PC-3 (cell line): ENCODE results near the gene SPATA18. TPM values are rescaled to one million over a fixed set of nuclear protein-coding genes. Genes with fewer than 3 reads are reported as not detected.
A peak's percentile ranks its signal among the peaks of the same experiment; 100 is the strongest.

Source experiments
- ATAC-seq: fragments of 200-7000 bp; cut with Tn5 transposase; 2 replicates; pipeline ENCODE4 v1.9.1; 2020; ENCODE audit warnings: mild to moderate bottlenecking, moderate library complexity
- BruUV-seq: library from RNA; stranded (reverse); fragments of 400-500 nt; replicated peaks from 2 replicates; lab custom pipeline; 2021; lab: Mats Ljungman, UMichigan
- CTCF ChIA-PET: fragments of 300-600 bp; sonication (Branson Sonifier 250); formaldehyde crosslinking; loops from one replicate; lab custom pipeline; 2022; ENCODE audit warnings: antibody characterized with exemption; lab: Charles Lee
- POLR2A ChIA-PET: fragments of 300-600 bp; sonication (Branson Sonifier 250); formaldehyde crosslinking; loops from one replicate; lab custom pipeline; 2022; ENCODE audit warnings: antibody characterized with exemption; ENCODE audit not compliant: unreplicated experiment; lab: Charles Lee
- DNase-seq: peaks from one replicate; pipeline ENCODE4 v3.0.0-alpha.2; 2015
- H2AFZ ChIP-seq: fragments of 300-600 bp; sonication (generic); 2 replicates; pipeline ENCODE4 v1.6.0; 2016; ENCODE audit warnings: antibody characterized with exemption, low read length
- H3F3A ChIP-seq: fragments of 300-600 bp; sonication (generic); one replicate; pipeline ENCODE4 v1.6.0; 2017; ENCODE audit warnings: antibody characterized with exemption, low read length, control low read depth, mild to moderate bottlenecking; ENCODE audit not compliant: unreplicated experiment
- H3K27ac ChIP-seq: fragments of 300-600 bp; sonication (generic); 2 replicates; pipeline ENCODE4 v1.5.1; 2016; ENCODE audit warnings: mild to moderate bottlenecking, low read length
- H3K27me3 ChIP-seq: fragments of 300-600 bp; sonication (generic); 2 replicates; pipeline ENCODE4 v1.6.1; 2016; ENCODE audit warnings: low read length, mixed read lengths
- H3K36me3 ChIP-seq: fragments of 300-600 bp; sonication (generic); 2 replicates; pipeline ENCODE4 v1.6.1; 2016; ENCODE audit warnings: low read depth, mixed run types, low read length, mixed read lengths
- H3K4me1 ChIP-seq: fragments of 300-600 bp; sonication (generic); 2 replicates; pipeline ENCODE4 v1.5.1; 2016; ENCODE audit warnings: low read length; ENCODE audit not compliant: insufficient read depth
- H3K4me2 ChIP-seq: fragments of 300-600 bp; sonication (generic); 2 replicates; pipeline ENCODE4 v1.6.0; 2016; ENCODE audit warnings: low read length
- H3K4me3 ChIP-seq: fragments of 300-600 bp; sonication (generic); 2 replicates; pipeline ENCODE4 v1.5.1; 2016; ENCODE audit warnings: mild to moderate bottlenecking, low read length, mixed read lengths
- H3K79me2 ChIP-seq: fragments of 300-600 bp; sonication (generic); 2 replicates; pipeline ENCODE4 v1.6.1; 2017; ENCODE audit warnings: low read length, mixed read lengths
- H3K9ac ChIP-seq: fragments of 300-600 bp; sonication (generic); 2 replicates; pipeline ENCODE4 v1.6.0; 2016; ENCODE audit warnings: mild to moderate bottlenecking, low read length
- H3K9me2 ChIP-seq: fragments of 300-600 bp; sonication (generic); replicated peaks from 2 replicates; pipeline ENCODE4 v1.6.1; 2016; ENCODE audit warnings: mixed run types, low read length, mixed read lengths
- H3K9me3 ChIP-seq: fragments of 300-600 bp; sonication (generic); 2 replicates; pipeline ENCODE4 v1.6.1; 2016; ENCODE audit warnings: low read length, mixed read lengths
- H4K20me1 ChIP-seq: fragments of 300-600 bp; sonication (generic); 2 replicates; pipeline ENCODE4 v1.6.1; 2016; ENCODE audit warnings: low read length, mixed read lengths
- EZH2 ChIP-seq: fragments of 300-600 bp; sonication (generic); IDR thresholded peaks from one replicate; pipeline ENCODE4 v1.6.1; 2017; ENCODE audit warnings: antibody characterized with exemption, mild to moderate bottlenecking, low read length; ENCODE audit not compliant: unreplicated experiment
- EZH2phosphoT487 ChIP-seq: fragments of 300-600 bp; sonication (generic); IDR thresholded peaks from 2 replicates; pipeline ENCODE4 v1.6.1; 2018; ENCODE audit warnings: mild to moderate bottlenecking, antibody characterized with exemption, low read length, borderline replicate concordance
- intact Hi-C: fragments of 100-400 bp; cut with micrococcal nuclease; formaldehyde crosslinking; loops from 2 replicates; pipeline ENCODE4 v1.9.0; 2023
- total RNA-seq: library from RNA; depleted of rRNA; stranded (reverse); fragments of >200 nt; gene quantifications from 2 replicates; pipeline ENCODE4 v1.2.3, GENCODE V29; 2014
- TF ChIP-seq, protein P1 (sequence below): fragments of 300-600 bp; sonication (generic); conservative IDR thresholded peaks from 2 replicates; pipeline ENCODE4 v1.5.1; 2017; ENCODE audit warnings: antibody characterized with exemption, low read depth, mild to moderate bottlenecking, low read length

SPATA18 gene
- total RNA-seq, 1 experiment from 2014 or later: not detected

- Histone ChIP-seq H3K79me2 (no peaks in the 10 kb centered on the region), H3K9ac (no peak overlapping the region), H2AFZ (no peak overlapping the region), H3K4me2 (no peak overlapping the region), H4K20me1 (no peaks in the 10 kb centered on the region), H3K27me3 (no peaks in the 10 kb centered on the region), H3K27ac (no peak overlapping the region), H3K9me2 (no peaks in the 10 kb centered on the region), H3K36me3 (no peaks in the 10 kb centered on the region), H3K4me3 (no peak overlapping the region), H3K9me3 (no peaks in the 10 kb centered on the region), H3K4me1 (no peaks in the 10 kb centered on the region), H3F3A (no peaks in the 10 kb centered on the region)
- intact Hi-C loops: no loop called here
- BruUV-seq: no TSS peak
- ATAC-seq (peak; percentile 38; the same call in 1 of the 2 replicates), DNase-seq (no peak)
- TF ChIP-seq, protein P1, sequence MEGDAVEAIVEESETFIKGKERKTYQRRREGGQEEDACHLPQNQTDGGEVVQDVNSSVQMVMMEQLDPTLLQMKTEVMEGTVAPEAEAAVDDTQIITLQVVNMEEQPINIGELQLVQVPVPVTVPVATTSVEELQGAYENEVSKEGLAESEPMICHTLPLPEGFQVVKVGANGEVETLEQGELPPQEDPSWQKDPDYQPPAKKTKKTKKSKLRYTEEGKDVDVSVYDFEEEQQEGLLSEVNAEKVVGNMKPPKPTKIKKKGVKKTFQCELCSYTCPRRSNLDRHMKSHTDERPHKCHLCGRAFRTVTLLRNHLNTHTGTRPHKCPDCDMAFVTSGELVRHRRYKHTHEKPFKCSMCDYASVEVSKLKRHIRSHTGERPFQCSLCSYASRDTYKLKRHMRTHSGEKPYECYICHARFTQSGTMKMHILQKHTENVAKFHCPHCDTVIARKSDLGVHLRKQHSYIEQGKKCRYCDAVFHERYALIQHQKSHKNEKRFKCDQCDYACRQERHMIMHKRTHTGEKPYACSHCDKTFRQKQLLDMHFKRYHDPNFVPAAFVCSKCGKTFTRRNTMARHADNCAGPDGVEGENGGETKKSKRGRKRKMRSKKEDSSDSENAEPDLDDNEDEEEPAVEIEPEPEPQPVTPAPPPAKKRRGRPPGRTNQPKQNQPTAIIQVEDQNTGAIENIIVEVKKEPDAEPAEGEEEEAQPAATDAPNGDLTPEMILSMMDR: no peak
- TF ChIP-seq EZH2phosphoT487 (no peak), EZH2 (no peak)
- POLR2A ChIA-PET: no interaction called here
- CTCF ChIA-PET: no interaction called here
Observed at GRCh38 chr4:52010986-52011385, 40.1 kb upstream of the SPATA18 start.

DNA sequence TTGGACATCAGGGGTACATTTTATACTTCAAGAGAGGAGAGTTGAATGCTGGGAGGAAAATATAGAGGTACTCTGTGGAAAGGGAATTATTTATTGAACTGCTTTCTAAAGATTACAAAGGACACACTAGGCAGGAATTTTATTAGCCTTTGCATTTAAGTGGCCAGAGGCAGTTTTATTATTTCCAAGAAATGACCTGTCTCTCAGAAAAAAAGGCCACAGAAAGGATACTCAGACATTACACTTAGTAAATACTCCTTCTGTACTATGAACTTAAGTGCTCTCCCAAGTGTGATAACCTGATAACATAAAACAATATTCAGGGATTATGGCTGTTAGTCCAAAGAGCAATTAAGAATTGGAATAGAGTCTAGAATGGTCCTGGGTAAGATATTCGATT, 38.5 kb upstream of the SPATA18 start:
- H3K36me3 ChIP-seq: no peaks in the 10 kb centered on the region
- H3K4me2 ChIP-seq: no peak overlapping the region
- no peaks in the 10 kb centered on the region for H3K79me2 ChIP-seq
- CTCF ChIA-PET: no interaction called here
- H3K9ac ChIP-seq: no peak overlapping the region
- H3K27ac ChIP-seq: no peak overlapping the region
- H4K20me1 ChIP-seq: no peaks in the 10 kb centered on the region
- ATAC-seq (no peak), DNase-seq (no peak)
- no peaks in the 10 kb centered on the region for H3K9me3 ChIP-seq
- POLR2A ChIA-PET: no interaction called here
- H3K4me1 ChIP-seq: no peaks in the 10 kb centered on the region
- H3F3A ChIP-seq: no peaks in the 10 kb centered on the region
- no peaks in the 10 kb centered on the region for H3K9me2 ChIP-seq
- H2AFZ ChIP-seq: no peak overlapping the region
- intact Hi-C loops: no loop called here
- no peak overlapping the region for H3K4me3 ChIP-seq
- BruUV-seq: no TSS peak
- H3K27me3 ChIP-seq: no peaks in the 10 kb centered on the region
- no peak for TF ChIP-seq EZH2
- no peak for TF ChIP-seq EZH2phosphoT487
- TF ChIP-seq, protein P1: no peak

GRCh38 chr4:52014903-52015302, 36.2 kb upstream of the SPATA18 start:
- ATAC-seq: no peak
- Histone ChIP-seq H3K9ac (no peak overlapping the region), H3K9me3 (no peaks in the 10 kb centered on the region), H3F3A (no peaks in the 10 kb centered on the region), H3K27me3 (no peaks in the 10 kb centered on the region), H3K4me1 (peaks cover 8% of the 10 kb centered on the region), H3K27ac (no peak overlapping the region), H3K79me2 (no peaks in the 10 kb centered on the region), H4K20me1 (no peaks in the 10 kb centered on the region), H3K4me3 (no peak overlapping the region), H3K9me2 (no peaks in the 10 kb centered on the region), H3K36me3 (no peaks in the 10 kb centered on the region), H3K4me2 (no peak overlapping the region), H2AFZ (no peak overlapping the region)
- ChIA-PET CTCF (no interaction called here), POLR2A (no interaction called here)
- TF ChIP-seq EZH2phosphoT487 (no peak), EZH2 (no peak)
- TF ChIP-seq, protein P1: no peak
- intact Hi-C loops: no loop called here
- no TSS peak for BruUV-seq
- no peak for DNase-seq
